ENCODE results near the gene OASL. TPM values are rescaled to one million over a fixed set of nuclear protein-coding genes. Genes with fewer than 3 reads are reported as not detected.
A peak's percentile ranks its signal among the peaks of the same experiment; 100 is the strongest.

Gene OASL
- total and polyA plus RNA-seq, 4 experiments from 2014 or later: 5.6 to 9.8 (median 8.4) TPM

DNA sequence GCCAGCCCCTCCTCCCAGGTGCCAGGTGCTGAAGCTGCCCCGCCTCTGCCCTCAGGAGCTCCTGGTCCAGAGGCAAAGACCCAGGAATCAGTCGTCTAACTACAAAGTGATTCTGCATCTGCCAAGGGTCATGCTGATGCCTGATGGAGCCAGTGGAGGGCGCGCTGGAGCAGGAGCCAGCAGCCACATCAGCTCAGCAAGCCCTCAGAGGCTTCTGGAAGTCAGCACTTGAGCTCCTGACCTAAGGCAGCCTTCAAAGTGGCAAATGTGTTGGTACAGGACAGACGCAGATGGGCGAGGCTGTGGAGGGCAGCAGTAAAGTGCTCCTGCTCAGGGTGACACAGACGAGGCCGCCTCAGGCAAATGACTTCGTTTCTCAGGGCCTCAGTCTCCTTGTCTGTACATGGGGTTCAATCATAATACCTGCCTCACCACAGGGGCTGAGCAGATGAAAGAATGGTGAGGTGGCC lies 33.7 kb downstream of the OASL start:
- Histone ChIP-seq H3K4me1 (ENCODE audit: insufficient read depth, low read length) (no peaks in the 10 kb centered on the region), H3K36me3 (ENCODE audit: insufficient read depth, low read length) (peaks cover 47% of the 10 kb centered on the region), H3K27me3 (ENCODE audit: insufficient read depth, low read length) (no peaks in the 10 kb centered on the region), H3K4me3 (ENCODE audit: low read length in 2 of 2) (no peak overlapping the region), H3K27ac (ENCODE audit: low read depth, low read length) (no peak overlapping the region), H3K9me3 (ENCODE audit: control insufficient read depth in 1 of 2, low read length in 2 of 2) (no peaks in the 10 kb centered on the region)
- ChIA-PET POLR2A (ENCODE audit: partially characterized antibody) (no interaction called here), CTCF (ENCODE audit: partially characterized antibody) (interaction anchor here (0.9 to 2.0 kb wide), 5 partner anchors 52 to 101 kb away, joined by 3 to 8 read pairs (median 4); no protein-coding TSS in a partner anchor)
- peak in 4 of 5 donors; percentile 16 to 32 (median 25) for DNase-seq
- no peak overlapping the region for H3K4me3 Mint-ChIP-seq
- H3K4me1 Mint-ChIP-seq: no peaks in the 10 kb centered on the region
- H3K9me3 Mint-ChIP-seq: no peaks in the 10 kb centered on the region
- peak overlapping the region in 3 of 7 donors; percentile 15 to 73 (median 42) for H3K27ac Mint-ChIP-seq
- intact Hi-C loops (cut with micrococcal nuclease): loop anchor here (1.0 to 5.0 kb wide), 2 partner anchors 91 to 107 kb away; no protein-coding TSS in a partner anchor
- no peaks in the 10 kb centered on the region for H3K27me3 Mint-ChIP-seq
- H3K36me3 Mint-ChIP-seq: peaks cover 33 to 62% of the 10 kb centered on the region in 2 donors

- Histone ChIP-seq H3K36me3 (ENCODE audit: insufficient read depth, low read length) (peaks cover 37% of the 10 kb centered on the region), H3K4me1 (ENCODE audit: insufficient read depth, low read length) (no peaks in the 10 kb centered on the region), H3K9me3 (ENCODE audit: control insufficient read depth in 1 of 2, low read length in 2 of 2) (no peaks in the 10 kb centered on the region), H3K27me3 (ENCODE audit: insufficient read depth, low read length) (no peaks in the 10 kb centered on the region), H3K4me3 (ENCODE audit: low read length in 2 of 2) (no peak overlapping the region), H3K27ac (ENCODE audit: low read depth, low read length) (no peak overlapping the region)
- Mint-ChIP-seq H3K27me3 (no peaks in the 10 kb centered on the region), H3K9me3 (no peaks in the 10 kb centered on the region), H3K36me3 (peaks cover 28 to 53% of the 10 kb centered on the region in 2 donors), H3K4me1 (no peaks in the 10 kb centered on the region), H3K4me3 (no peak overlapping the region), H3K27ac (peak overlapping the region in 1 of 7 donors; percentile 32)
- no peak for DNase-seq
- intact Hi-C loops (cut with micrococcal nuclease): no loop called here
- ChIA-PET POLR2A (ENCODE audit: partially characterized antibody) (no interaction called here), CTCF (ENCODE audit: partially characterized antibody) (interaction anchor here (1.3 to 2.0 kb wide), 2 partner anchors 56 to 103 kb away, joined by 3 to 8 read pairs; no protein-coding TSS in a partner anchor)
Observed at GRCh38 chr12:121004253-121004815, 34.7 kb downstream of the OASL start.

DNA sequence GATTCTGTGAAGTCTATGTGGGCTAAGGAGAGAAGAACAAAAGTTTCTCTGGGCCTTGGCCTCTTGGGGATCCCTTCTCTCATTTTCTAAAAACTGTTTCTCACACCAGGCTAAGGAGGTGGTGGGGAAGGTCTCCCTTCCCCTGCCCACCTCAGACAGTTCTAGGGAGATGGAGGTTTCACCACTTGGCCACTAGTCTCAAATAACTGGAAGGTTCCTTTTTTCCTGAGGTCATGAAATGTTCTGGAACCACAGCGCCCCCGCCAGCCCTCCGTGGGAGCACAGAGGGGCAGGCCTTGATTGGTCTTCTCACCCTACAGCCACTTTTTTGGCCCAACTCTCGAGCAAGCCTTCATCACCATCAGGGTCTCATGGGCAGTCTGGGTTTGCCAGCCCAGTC lies 35.4 kb downstream of the OASL start:
- intact Hi-C loops (cut with micrococcal nuclease): no loop called here
- ChIA-PET POLR2A (ENCODE audit: partially characterized antibody) (no interaction called here), CTCF (ENCODE audit: partially characterized antibody) (no interaction called here)
- Histone ChIP-seq H3K9me3 (ENCODE audit: control insufficient read depth in 1 of 2, low read length in 2 of 2) (no peaks in the 10 kb centered on the region), H3K27ac (ENCODE audit: low read depth, low read length) (no peak overlapping the region), H3K36me3 (ENCODE audit: insufficient read depth, low read length) (peaks cover 32% of the 10 kb centered on the region), H3K4me3 (ENCODE audit: low read length in 2 of 2) (no peak overlapping the region), H3K4me1 (ENCODE audit: insufficient read depth, low read length) (no peaks in the 10 kb centered on the region), H3K27me3 (ENCODE audit: insufficient read depth, low read length) (no peaks in the 10 kb centered on the region)
- Mint-ChIP-seq H3K27me3 (no peaks in the 10 kb centered on the region), H3K4me1 (no peaks in the 10 kb centered on the region), H3K9me3 (no peaks in the 10 kb centered on the region), H3K4me3 (no peak overlapping the region), H3K27ac (no peak overlapping the region), H3K36me3 (peaks cover 26 to 46% of the 10 kb centered on the region in 2 donors)
- no peak for DNase-seq

- H3K4me3 Mint-ChIP-seq: no peak overlapping the region
- no peaks in the 10 kb centered on the region for H3K27me3 Mint-ChIP-seq
- no peaks in the 10 kb centered on the region for H3K9me3 ChIP-seq (ENCODE audit: control insufficient read depth in 1 of 2, low read length in 2 of 2)
- intact Hi-C loops (cut with micrococcal nuclease): no loop called here
- H3K27me3 ChIP-seq (ENCODE audit: insufficient read depth, low read length): no peaks in the 10 kb centered on the region
- H3K27ac Mint-ChIP-seq: no peak overlapping the region
- H3K27ac ChIP-seq (ENCODE audit: low read depth, low read length): no peak overlapping the region
- no peak for DNase-seq
- no peaks in the 10 kb centered on the region for H3K4me1 ChIP-seq (ENCODE audit: insufficient read depth, low read length)
- CTCF ChIA-PET (ENCODE audit: partially characterized antibody): interaction anchor here (0.9 to 1.1 kb wide), 3 partner anchors 29 to 99 kb away, joined by 3 to 4 read pairs (median 3); no protein-coding TSS in a partner anchor
- peaks cover 19 to 31% of the 10 kb centered on the region in 2 donors for H3K36me3 Mint-ChIP-seq
- POLR2A ChIA-PET (ENCODE audit: partially characterized antibody): no interaction called here
- no peaks in the 10 kb centered on the region for H3K9me3 Mint-ChIP-seq
- no peaks in the 10 kb centered on the region for H3K4me1 Mint-ChIP-seq
- H3K36me3 ChIP-seq (ENCODE audit: insufficient read depth, low read length): peaks cover 18% of the 10 kb centered on the region
- H3K4me3 ChIP-seq (ENCODE audit: low read length in 2 of 2): no peak overlapping the region
Observed at GRCh38 chr12:121001841-121002483, 37.1 kb downstream of the OASL start.

DNA sequence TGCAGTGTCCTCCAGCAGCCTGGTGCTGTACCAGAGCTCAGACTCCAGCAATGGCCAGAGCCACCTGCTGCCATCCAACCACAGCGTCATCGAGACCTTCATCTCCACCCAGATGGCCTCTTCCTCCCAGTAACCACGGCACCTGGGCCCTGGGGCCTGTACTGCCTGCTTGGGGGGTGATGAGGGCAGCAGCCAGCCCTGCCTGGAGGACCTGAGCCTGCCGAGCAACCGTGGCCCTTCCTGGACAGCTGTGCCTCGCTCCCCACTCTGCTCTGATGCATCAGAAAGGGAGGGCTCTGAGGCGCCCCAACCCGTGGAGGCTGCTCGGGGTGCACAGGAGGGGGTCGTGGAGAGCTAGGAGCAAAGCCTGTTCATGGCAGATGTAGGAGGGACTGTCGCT lies 38.0 kb downstream of the OASL start:
- intact Hi-C loops (cut with micrococcal nuclease): no loop called here
- Mint-ChIP-seq H3K9me3 (no peaks in the 10 kb centered on the region), H3K36me3 (peaks cover 19 to 25% of the 10 kb centered on the region in 2 donors), H3K27me3 (no peaks in the 10 kb centered on the region), H3K4me1 (no peaks in the 10 kb centered on the region), H3K27ac (no peak overlapping the region), H3K4me3 (no peak overlapping the region)
- H3K27me3 ChIP-seq (ENCODE audit: insufficient read depth, low read length): no peaks in the 10 kb centered on the region
- DNase-seq: no peak
- POLR2A ChIA-PET (ENCODE audit: partially characterized antibody): no interaction called here
- H3K9me3 ChIP-seq (ENCODE audit: control insufficient read depth in 1 of 2, low read length in 2 of 2): no peaks in the 10 kb centered on the region
- no peaks in the 10 kb centered on the region for H3K4me1 ChIP-seq (ENCODE audit: insufficient read depth, low read length)
- peaks cover 18% of the 10 kb centered on the region for H3K36me3 ChIP-seq (ENCODE audit: insufficient read depth, low read length)
- H3K27ac ChIP-seq (ENCODE audit: low read depth, low read length): no peak overlapping the region
- H3K4me3 ChIP-seq (ENCODE audit: low read length in 2 of 2): no peak overlapping the region
- CTCF ChIA-PET (ENCODE audit: partially characterized antibody): interaction anchor here (1.0 to 1.1 kb wide), 2 partner anchors 62 to 100 kb away, joined by 3 to 4 read pairs; no protein-coding TSS in a partner anchor

- Mint-ChIP-seq H3K9me3 (no peaks in the 10 kb centered on the region), H3K36me3 (peaks cover 18 to 22% of the 10 kb centered on the region in 2 donors), H3K27me3 (peaks cover 0 to under 1% of the 10 kb centered on the region in 2 donors), H3K27ac (no peak overlapping the region), H3K4me3 (no peak overlapping the region), H3K4me1 (no peaks in the 10 kb centered on the region)
- no peaks in the 10 kb centered on the region for H3K27me3 ChIP-seq (ENCODE audit: insufficient read depth, low read length)
- H3K36me3 ChIP-seq (ENCODE audit: insufficient read depth, low read length): peaks cover 18% of the 10 kb centered on the region
- H3K27ac ChIP-seq (ENCODE audit: low read depth, low read length): no peak overlapping the region
- ChIA-PET POLR2A (ENCODE audit: partially characterized antibody) (no interaction called here), CTCF (ENCODE audit: partially characterized antibody) (no interaction called here)
- H3K9me3 ChIP-seq (ENCODE audit: control insufficient read depth in 1 of 2, low read length in 2 of 2): no peaks in the 10 kb centered on the region
- no peak overlapping the region for H3K4me3 ChIP-seq (ENCODE audit: low read length in 2 of 2)
- intact Hi-C loops (cut with micrococcal nuclease): no loop called here
- no peak for DNase-seq
- H3K4me1 ChIP-seq (ENCODE audit: insufficient read depth, low read length): no peaks in the 10 kb centered on the region
Observed at GRCh38 chr12:121000530-121000929, 38.5 kb downstream of the OASL start.

DNA sequence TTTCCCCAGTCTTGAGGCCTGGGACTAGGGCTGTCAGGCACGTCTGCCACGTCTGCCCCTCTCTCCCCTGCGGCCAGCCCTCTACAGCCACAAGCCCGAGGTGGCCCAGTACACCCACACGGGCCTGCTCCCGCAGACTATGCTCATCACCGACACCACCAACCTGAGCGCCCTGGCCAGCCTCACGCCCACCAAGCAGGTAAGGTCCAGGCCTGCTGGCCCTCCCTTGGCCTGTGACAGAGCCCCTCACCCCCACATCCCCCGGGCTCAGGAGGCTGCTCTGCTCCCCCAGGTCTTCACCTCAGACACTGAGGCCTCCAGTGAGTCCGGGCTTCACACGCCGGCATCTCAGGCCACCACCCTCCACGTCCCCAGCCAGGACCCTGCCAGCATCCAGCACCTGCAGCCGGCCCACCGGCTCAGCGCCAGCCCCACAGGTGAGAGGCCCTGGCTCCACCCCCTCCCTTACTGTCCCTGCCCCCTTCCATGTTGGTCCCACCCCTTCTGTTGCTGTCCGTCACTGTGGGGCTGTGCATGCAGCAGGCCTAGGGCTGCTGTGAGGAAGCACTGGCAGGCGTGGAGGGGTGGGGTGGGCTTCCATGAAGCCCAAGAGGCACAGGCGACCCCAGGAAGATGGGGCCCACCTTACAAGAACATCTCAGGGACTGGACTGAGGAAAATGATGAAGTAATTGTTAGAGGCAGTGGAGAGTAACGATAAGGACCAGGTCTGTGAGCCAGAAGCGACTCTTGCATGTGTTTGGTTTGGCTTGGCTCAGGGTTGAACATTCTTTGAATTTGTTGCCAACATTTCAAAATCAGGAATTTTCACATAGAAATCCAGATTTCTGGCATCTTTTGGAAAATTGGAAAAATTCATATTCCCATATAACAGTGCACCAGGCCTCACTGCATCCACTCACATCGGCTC lies 39.6 kb downstream of the OASL start:
- no peak overlapping the region for H3K4me3 ChIP-seq (ENCODE audit: low read length in 2 of 2)
- H3K9me3 Mint-ChIP-seq: peaks cover 0 to 8% (median 0%) of the 10 kb centered on the region in 8 donors
- H3K4me1 ChIP-seq (ENCODE audit: insufficient read depth, low read length): no peaks in the 10 kb centered on the region
- no peaks in the 10 kb centered on the region for H3K27me3 ChIP-seq (ENCODE audit: insufficient read depth, low read length)
- CTCF ChIA-PET (ENCODE audit: partially characterized antibody): no interaction called here
- POLR2A ChIA-PET (ENCODE audit: partially characterized antibody): no interaction called here
- no peaks in the 10 kb centered on the region for H3K9me3 ChIP-seq (ENCODE audit: control insufficient read depth in 1 of 2, low read length in 2 of 2)
- H3K27ac Mint-ChIP-seq: peak overlapping the region in 1 of 7 donors; percentile 70
- H3K36me3 ChIP-seq (ENCODE audit: insufficient read depth, low read length): peaks cover 13% of the 10 kb centered on the region
- intact Hi-C loops (cut with micrococcal nuclease): no loop called here
- H3K4me3 Mint-ChIP-seq: no peak overlapping the region
- DNase-seq: no peak
- peaks cover 13 to 14% of the 10 kb centered on the region in 2 donors for H3K36me3 Mint-ChIP-seq
- no peaks in the 10 kb centered on the region for H3K4me1 Mint-ChIP-seq
- peaks cover 2 to 4% of the 10 kb centered on the region in 2 donors for H3K27me3 Mint-ChIP-seq
- H3K27ac ChIP-seq (ENCODE audit: low read depth, low read length): no peak overlapping the region
